ENCODE data around the gene UNC5C. TPM values are rescaled to one million over a fixed set of nuclear protein-coding genes. Genes with fewer than 3 reads are reported as not detected.

Gene UNC5C
- total RNA-seq, 4 donors from 2014 or later = 0.44 to 0.68 (median 0.61) TPM

- no peak for TF ChIP-seq CTCF (IDR thresholded peaks at IDR 0.05; ENCODE audit: low read depth)
Measured at GRCh38 chr4:95545546-95545945, 3.2 kb downstream of the UNC5C start.

GRCh38 chr4:95544113-95545103, 4.4 kb downstream of the UNC5C start:
- TF ChIP-seq CTCF (IDR thresholded peaks at IDR 0.05; ENCODE audit: low read depth) = no peak

GRCh38 chr4:95541889-95542607, 6.7 kb downstream of the UNC5C start:
- TF ChIP-seq CTCF (IDR thresholded peaks at IDR 0.05; ENCODE audit: low read depth) = no peak

GRCh38 chr4:95541094-95541493, 7.7 kb downstream of the UNC5C start:
- no peak for TF ChIP-seq CTCF (IDR thresholded peaks at IDR 0.05; ENCODE audit: low read depth)

- no peak for TF ChIP-seq CTCF (IDR thresholded peaks at IDR 0.05; ENCODE audit: low read depth)
Measured at GRCh38 chr4:95540227-95540626, 8.5 kb downstream of the UNC5C start.

- TF ChIP-seq CTCF (IDR thresholded peaks at IDR 0.05; ENCODE audit: low read depth) = no peak
Measured at GRCh38 chr4:95539106-95539505, 9.7 kb downstream of the UNC5C start.

- TF ChIP-seq CTCF (IDR thresholded peaks at IDR 0.05; ENCODE audit: low read depth) = no peak
Measured at GRCh38 chr4:95537863-95538488, 10.8 kb downstream of the UNC5C start.
